NCI-H2107 treated with DMSO at 0.1 percent for 48 hours (cell line): ENCODE measurements around the gene PARP4.
"Not testable (repeated sequence)": the region's sequence is repeated elsewhere in the genome, so short reads cannot be mapped to it uniquely, and the experiment has no call there.

Experiments
- DNase-seq: peaks from one replicate; lab custom pipeline; 2025; ENCODE audit not compliant: unreplicated experiment; lab: John Stamatoyannopoulos, UW

PARP4 gene

GRCh38 chr13:24454056-24454455 is 58.5 kb downstream of the PARP4 start:
- no peak for DNase-seq

GRCh38 chr13:24452044-24452443 is 60.5 kb downstream of the PARP4 start:
- DNase-seq: no peak

GRCh38 chr13:24450530-24450929 is 62.0 kb downstream of the PARP4 start:
- DNase-seq: no peak

GRCh38 chr13:24444851-24445250 is 67.7 kb downstream of the PARP4 start:
- DNase-seq: not testable (repeated sequence)

- no peak for DNase-seq
These were observed 69.2 kb downstream of the PARP4 start for GRCh38 chr13:24443366-24443765.

GRCh38 chr13:24426045-24426444 is 86.5 kb downstream of the PARP4 start:
- DNase-seq: not testable (repeated sequence)

- not testable (repeated sequence) for DNase-seq
These were observed 92.9 kb downstream of the PARP4 start for GRCh38 chr13:24419668-24420067.

- no peak for DNase-seq
These were observed 104.7 kb downstream of the PARP4 start for GRCh38 chr13:24407844-24408243.

GRCh38 chr13:24406524-24406923 is 106.1 kb downstream of the PARP4 start:
- no peak for DNase-seq

- no peak for DNase-seq
These were observed 115.8 kb downstream of the PARP4 start for GRCh38 chr13:24396821-24397220.

- DNase-seq: no peak
These were observed 119.6 kb downstream of the PARP4 start for GRCh38 chr13:24392972-24393371.

- not testable (repeated sequence) for DNase-seq
These were observed 120.6 kb downstream of the PARP4 start for GRCh38 chr13:24391771-24392683.

GRCh38 chr13:24390795-24391194 is 121.8 kb downstream of the PARP4 start:
- DNase-seq: not testable (repeated sequence)

- no peak for DNase-seq
These were observed 123.1 kb downstream of the PARP4 start for GRCh38 chr13:24389506-24389905.

- peak; percentile 4 for DNase-seq
These were observed 123.8 kb downstream of the PARP4 start for GRCh38 chr13:24388743-24389142.

- DNase-seq: no peak
These were observed 125.5 kb downstream of the PARP4 start for GRCh38 chr13:24386816-24387708.

- no peak for DNase-seq
These were observed 126.7 kb downstream of the PARP4 start for GRCh38 chr13:24385902-24386301.

- not testable (repeated sequence) for DNase-seq
These were observed 127.6 kb downstream of the PARP4 start for GRCh38 chr13:24384946-24385345.

GRCh38 chr13:24384091-24384490 is 128.5 kb downstream of the PARP4 start:
- DNase-seq: not testable (repeated sequence)

GRCh38 chr13:24381541-24382265 is 130.9 kb downstream of the PARP4 start:
- no peak for DNase-seq

- not testable (repeated sequence) for DNase-seq
These were observed 131.7 kb downstream of the PARP4 start for GRCh38 chr13:24380881-24381280.
